Heart right ventricle (tissue), 16 donors: ENCODE data around the gene ADAMTS2. TPM values are rescaled to one million over a fixed set of nuclear protein-coding genes. Genes with fewer than 3 reads are reported as not detected.

Source experiments
- ATAC-seq, 8 donors: fragments of 200-7000 bp; cut with Tn5 transposase; one replicate each; pipeline ENCODE4 v1.9.1; 2020; ENCODE audit warnings: mild to moderate bottlenecking in 8 of 8, moderate library complexity in 8 of 8, moderate number of reproducible peaks in 1 of 8
- DNase-seq, 2 donors: peaks; one replicate each; pipeline ENCODE4 v3.0.0-alpha.2; 2020
- H3K27ac ChIP-seq, 10 donors: fragments of 200-600 bp; sonication (generic) in 2 of 10; one replicate each; pipeline versions ENCODE4 v1.5.0 to v1.8.0; 2020 to 2022; ENCODE audit warnings: mild to moderate bottlenecking in 3 of 10
- H3K27me3 ChIP-seq, 7 donors: fragments of 200-600 bp; one replicate each; pipeline ENCODE4 v1.8.0; 2021 to 2022; ENCODE audit warnings: mild to moderate bottlenecking in 2 of 7
- H3K36me3 ChIP-seq, 9 donors: fragments of 200-600 bp; sonication (generic) in 1 of 9; one replicate each; pipeline versions ENCODE4 v1.5.0 to v1.8.0; 2020 to 2022; ENCODE audit warnings: mild to moderate bottlenecking in 2 of 9
- H3K4me1 ChIP-seq, 9 donors: fragments of 200-600 bp; sonication (generic) in 1 of 9; one replicate each; pipeline versions ENCODE4 v1.5.0 to v1.8.0; 2020 to 2022; ENCODE audit warnings: mild to moderate bottlenecking in 4 of 9
- H3K4me3 ChIP-seq, 10 donors: fragments of 200-600 bp; sonication (generic) in 2 of 10; one replicate each; pipeline versions ENCODE4 v1.5.0 to v1.8.0; 2020 to 2022; ENCODE audit warnings: mild to moderate bottlenecking in 7 of 10, moderate library complexity in 2 of 10
- H3K9me3 ChIP-seq, 11 donors: fragments of 200-600 bp in 10 of 11; sonication (generic) in 2 of 11; one replicate each; pipeline versions ENCODE4 v1.5.0 to v1.8.0; 2013 to 2022; ENCODE audit warnings: mild to moderate bottlenecking in 2 of 11, control low read depth in 1 of 11, moderate library complexity in 1 of 11
- CTCF ChIP-seq, 9 donors: fragments of 200-600 bp; sonication (generic) in 2 of 9; IDR thresholded peaks; one replicate each; pipeline versions ENCODE4 v1.5.0 to v1.8.0; 2021 to 2022; ENCODE audit warnings: antibody characterized with exemption in 9 of 9, mild to moderate bottlenecking in 5 of 9, moderate library complexity in 1 of 9
- WGBS, 2 donors: extraction: QIAGEN DNeasy Blood & Tissue Kit; methylation state at CpG; one replicate each; pipeline ENCODE4 v1.1.7; 2013; ENCODE audit warnings: inconsistent platforms in 1 of 2; 5-methylcytosine and 5-hydroxymethylcytosine counted together
- intact Hi-C, 10 donors: fragments of 100-400 bp; cut with DNase I; formaldehyde crosslinking; loops; one replicate each; pipeline versions ENCODE4 v1.11.1 to v1.14.2; 2022
- polyA plus RNA-seq, 2 donors: library from polyadenylated mRNA; stranded (reverse); fragments of 200-250 nt; gene quantifications; one replicate each; pipeline ENCODE4 v1.2.3, GENCODE V29; 2013
- total RNA-seq, 10 donors: library from RNA; stranded (reverse); fragmentation: NEBNext Ultra II Directional in 3 of 10; extraction: Animal tissue kit (Norgen Biotek cat#: 25700) in 3 of 10; gene quantifications; one replicate each; pipeline versions ENCODE4 v1.2.1 to v1.2.4, GENCODE V29; 2021 to 2023
- donor health status: Arrhythmogenic right ventricular cardiomyopathy.
- donor health status: ischemic (EF 13 %, LVEDD 7.1; RV severe dilation, severe dysfunction).
- donor health status: healthy with polysubstance abuse.
- donor health status: DM: no; HTN: yes; CAD: no.
- donor health status: DM: no; HTN: no; CAD: no.
- donor health status: ischemic (EF 25% LVEDD 6.9; RV normal size, moderate dysfunction).
- donor health status: ischemic (EF 25% LVEDD 5.7; RV mildly dilated, moderate dysfunction).
- donor health status: healthy.
- donor health status: DM: yes; HTN: yes; CAD: no.
- donor health status: Ischemic cardiomyopathy.
- donor health status: ischemic (EF 35%, LVEDD 5.7; RV mildly dilated, moderate dysfunction).
- donor health status: nonischemic (EF 11% LVEDD 7.7; RV severe dilation, severe dysfunction).
- donor health status: DM: yes; HTN: yes; CAD: no.
- donor health status: PGD.
- donor health status: ischemic (EF 29% LVEDD 5.4; RV normal size, mild dysfunction).
- donor health status: nonischemic (EF 23%, LVEDD 6.1; RV moderate dilation, normal function).

The ADAMTS2 gene
- total and polyA plus RNA-seq, 12 donors: 1.7 to 13.5 (median 3.9) TPM

DNA sequence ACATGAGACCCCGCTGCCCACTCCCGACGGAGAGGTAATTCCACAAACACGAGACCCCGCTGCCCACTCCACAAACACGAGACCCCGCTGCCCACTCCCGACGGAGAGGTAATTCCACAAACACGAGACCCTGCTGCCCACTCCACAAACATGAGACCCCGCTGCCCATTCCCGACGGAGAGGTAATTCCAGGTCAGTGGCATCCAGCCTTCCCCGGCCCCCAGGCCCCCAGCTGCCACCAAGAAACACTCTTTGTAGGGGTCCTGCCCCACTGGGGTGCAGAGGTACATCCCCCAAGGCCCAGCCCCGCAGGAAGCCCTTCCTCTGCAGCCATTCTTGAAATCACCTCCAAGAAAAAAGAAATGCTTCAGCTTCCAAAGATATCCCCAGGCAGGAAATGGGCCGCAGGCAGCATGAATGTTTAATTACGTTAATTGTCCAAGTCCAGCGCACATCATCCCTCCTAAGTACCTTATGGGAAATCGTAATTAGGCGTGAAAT, 115.9 kb downstream of the ADAMTS2 start:
- H3K9me3 ChIP-seq: peaks cover 0 to 3% (median 0%) of the 10 kb centered on the region in 11 donors
- no peak overlapping the region for H3K27ac ChIP-seq
- H3K4me1 ChIP-seq: no peaks in the 10 kb centered on the region
- 79 to 81% methylated on average over 12 to 14 of the region's 20 CpGs for WGBS, 2 donors
- H3K36me3 ChIP-seq: no peaks in the 10 kb centered on the region
- ATAC-seq (no peak), DNase-seq (no peak)
- H3K27me3 ChIP-seq: peaks cover 0 to 4% (median 0%) of the 10 kb centered on the region in 7 donors
- intact Hi-C loops: no loop called here
- TF ChIP-seq CTCF (IDR thresholded peaks at IDR 0.05): no peak
- H3K4me3 ChIP-seq: no peak overlapping the region

DNA sequence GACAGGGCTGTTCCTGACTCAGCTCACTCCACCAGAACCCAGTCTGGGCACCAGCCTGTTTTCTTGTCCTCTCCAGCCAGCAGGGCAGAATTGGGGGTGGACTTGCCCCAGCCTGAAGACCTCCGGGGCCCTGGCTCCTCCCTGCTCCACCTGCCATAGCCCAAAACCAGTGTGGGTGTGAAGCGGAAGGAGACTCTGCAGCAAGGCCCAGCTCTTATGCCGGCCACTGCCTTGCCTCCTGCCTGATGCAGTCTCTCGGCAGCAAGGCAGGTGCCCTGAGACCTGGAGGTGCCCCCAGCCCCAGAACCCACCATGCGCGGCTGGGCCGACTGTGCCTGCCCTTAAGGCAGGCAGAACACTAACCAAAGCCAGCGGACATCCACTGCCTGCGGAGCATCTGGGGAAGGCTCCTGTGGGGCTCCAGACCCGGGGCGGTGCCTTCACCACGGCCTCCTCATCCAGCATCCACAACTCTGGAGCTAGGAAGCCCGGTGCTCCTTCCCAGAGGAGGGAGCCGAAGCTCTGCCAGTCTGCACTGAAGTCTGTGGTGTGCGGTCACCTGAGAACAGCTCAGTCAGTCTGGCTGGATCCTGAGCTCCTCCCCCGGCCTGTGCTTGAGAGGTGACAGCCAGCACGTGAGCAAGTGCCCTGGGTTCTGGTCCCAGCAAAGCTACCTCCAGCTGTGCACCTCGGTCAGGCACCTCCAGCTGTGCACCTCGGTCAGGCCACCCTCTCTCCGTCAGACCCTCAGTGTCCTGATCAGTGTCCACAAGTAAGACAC, 116.7 kb downstream of the ADAMTS2 start:
- ATAC-seq (no peak), DNase-seq (no peak)
- Histone ChIP-seq H3K27me3 (no peaks in the 10 kb centered on the region), H3K9me3 (peaks cover 0 to 10% (median 0%) of the 10 kb centered on the region in 11 donors), H3K36me3 (no peaks in the 10 kb centered on the region), H3K4me3 (no peak overlapping the region), H3K4me1 (no peaks in the 10 kb centered on the region), H3K27ac (no peak overlapping the region)
- WGBS, 2 donors: 82 to 83% methylated on average over 20 of the region's 20 CpGs
- TF ChIP-seq CTCF (IDR thresholded peaks at IDR 0.05): no peak
- intact Hi-C loops: no loop called here

DNA sequence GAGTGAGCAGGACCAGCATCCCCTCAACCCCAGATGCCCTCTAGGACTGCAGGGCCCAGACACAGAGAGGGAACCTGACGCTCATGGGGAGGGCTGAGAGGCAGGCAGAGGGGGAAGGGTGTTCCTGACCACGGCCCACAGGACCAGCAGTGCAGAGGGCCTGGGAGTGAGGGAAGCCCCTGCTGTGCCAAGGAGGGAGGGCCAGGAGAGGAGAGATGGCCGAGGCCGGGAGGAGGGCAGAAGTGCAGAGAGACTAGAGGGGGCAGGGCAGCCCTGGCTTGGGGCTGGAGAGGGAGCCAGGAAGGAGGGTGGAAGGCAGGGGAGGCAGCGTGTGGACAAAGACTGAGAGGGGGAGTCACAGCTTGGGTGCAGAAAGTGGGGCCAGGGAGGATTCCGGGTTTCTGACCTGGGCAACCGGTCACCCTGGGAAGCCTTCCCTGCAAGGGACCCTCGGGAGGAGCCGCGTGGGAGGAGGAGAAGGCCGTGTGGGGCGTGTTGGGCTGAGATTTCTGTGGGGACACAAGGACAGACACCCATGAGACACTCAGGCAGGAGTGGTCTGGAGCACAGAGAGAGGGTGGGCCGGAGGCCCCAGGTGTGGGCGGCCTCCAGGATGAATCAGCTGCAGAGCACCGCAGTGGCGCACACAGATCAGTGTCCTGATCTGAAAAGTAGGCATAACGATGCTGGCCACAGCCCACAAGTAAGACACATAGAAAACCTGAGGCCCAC, 117.5 kb downstream of the ADAMTS2 start:
- Histone ChIP-seq H3K4me3 (no peak overlapping the region), H3K9me3 (peaks cover 0 to 10% (median 0%) of the 10 kb centered on the region in 11 donors), H3K4me1 (no peaks in the 10 kb centered on the region), H3K36me3 (no peaks in the 10 kb centered on the region), H3K27me3 (no peaks in the 10 kb centered on the region), H3K27ac (no peak overlapping the region)
- TF ChIP-seq CTCF (IDR thresholded peaks at IDR 0.05): no peak
- ATAC-seq (peak in 6 of 8 donors; percentile 10 to 32 (median 24)), DNase-seq (no peak)
- intact Hi-C loops: no loop called here
- 71 to 73% methylated on average over 17 of the region's 17 CpGs for WGBS, 2 donors

GRCh38 chr5:179227229-179227579, 118.1 kb downstream of the ADAMTS2 start:
- WGBS, 2 donors: 61 to 64% methylated on average over 4 of the region's 4 CpGs
- Histone ChIP-seq H3K4me3 (no peak overlapping the region), H3K36me3 (no peaks in the 10 kb centered on the region), H3K4me1 (no peaks in the 10 kb centered on the region), H3K27ac (no peak overlapping the region), H3K27me3 (peaks cover 0 to 5% (median 0%) of the 10 kb centered on the region in 7 donors), H3K9me3 (peaks cover 0 to 10% (median 0%) of the 10 kb centered on the region in 11 donors)
- ATAC-seq (peak in 3 of 8 donors; percentile 8 to 9 (median 9)), DNase-seq (no peak)
- intact Hi-C loops: no loop called here
- no peak for TF ChIP-seq CTCF (IDR thresholded peaks at IDR 0.05)
